Measurements from ENCODE around the gene PYROXD2.

Gene PYROXD2

GRCh38 chr10:98427011-98427515 lies 12.1 kb upstream of the PYROXD2 start:
- no peak overlapping the region for H3K4me3 ChIP-seq (ENCODE audit: low read length)

GRCh38 chr10:98425511-98426352 lies 10.8 kb upstream of the PYROXD2 start:
- no peak for TF ChIP-seq ZNF274 (IDR thresholded peaks at IDR 0.05; ENCODE audit: low read depth, low read length)

More at GRCh38 chr10:98427011-98427515, 12.1 kb upstream of the PYROXD2 start:
- TF ChIP-seq ZNF274 (IDR thresholded peaks at IDR 0.05; ENCODE audit: low read depth, low read length): no peak

GRCh38 chr10:98424295-98425254 lies 9.6 kb upstream of the PYROXD2 start:
- H3K4me3 ChIP-seq (ENCODE audit: low read length): no peak overlapping the region
- no peak for TF ChIP-seq ZNF274 (IDR thresholded peaks at IDR 0.05; ENCODE audit: low read depth, low read length)

More at GRCh38 chr10:98425511-98426352, 10.8 kb upstream of the PYROXD2 start:
- no peak overlapping the region for H3K4me3 ChIP-seq (ENCODE audit: low read length)

- TF ChIP-seq ZNF274 (IDR thresholded peaks at IDR 0.05; ENCODE audit: low read depth, low read length): no peak
- H3K4me3 ChIP-seq (ENCODE audit: low read length): no peak overlapping the region
These were observed 8.7 kb upstream of the PYROXD2 start for GRCh38 chr10:98423691-98424120.

GRCh38 chr10:98422182-98422581 lies 7.2 kb upstream of the PYROXD2 start:
- no peak for TF ChIP-seq ZNF274 (IDR thresholded peaks at IDR 0.05; ENCODE audit: low read depth, low read length)

GRCh38 chr10:98420786-98421185 lies 5.8 kb upstream of the PYROXD2 start:
- no peak for TF ChIP-seq ZNF274 (IDR thresholded peaks at IDR 0.05; ENCODE audit: low read depth, low read length)
- no peak overlapping the region for H3K4me3 ChIP-seq (ENCODE audit: low read length)

More at GRCh38 chr10:98422182-98422581, 7.2 kb upstream of the PYROXD2 start:
- no peak overlapping the region for H3K4me3 ChIP-seq (ENCODE audit: low read length)

DNA sequence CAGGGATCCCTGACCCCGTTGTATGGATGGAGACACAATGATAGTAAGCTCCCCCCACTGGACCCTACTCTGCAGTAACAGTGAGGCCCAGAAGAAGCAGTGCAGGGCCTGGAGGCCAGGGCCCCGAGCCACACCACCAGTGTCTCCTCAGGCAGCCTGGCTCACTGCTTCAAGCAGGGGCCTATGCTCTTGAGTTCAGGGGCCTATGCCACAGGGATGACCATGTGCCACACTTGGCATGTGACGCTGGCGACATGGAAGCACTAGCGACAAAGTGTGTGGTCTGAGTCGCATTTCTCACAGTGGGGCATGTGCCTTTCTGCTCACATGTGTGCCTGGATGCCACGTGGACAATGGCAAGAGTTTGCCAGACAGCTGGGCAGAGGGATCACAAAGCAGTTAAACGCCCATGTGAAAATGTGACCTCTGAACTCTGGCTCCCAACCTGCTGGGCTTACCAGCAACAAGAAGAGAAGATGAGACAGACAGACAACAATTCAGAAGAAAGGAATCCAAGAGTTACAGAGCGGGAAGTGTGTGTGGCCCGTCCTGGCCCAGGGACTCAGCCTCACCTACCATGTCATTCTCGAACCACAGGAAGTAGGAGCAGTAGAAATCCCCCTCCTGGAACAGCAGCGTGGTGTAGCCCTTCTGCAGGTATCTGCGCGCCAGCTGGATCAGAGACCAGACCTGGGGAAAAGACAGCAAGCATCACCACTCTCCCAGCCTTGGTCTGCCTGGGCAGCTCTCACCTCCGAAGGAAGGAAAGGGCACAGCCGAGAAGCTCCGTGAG lies 4.7 kb upstream of the PYROXD2 start:
- no peak overlapping the region for H3K4me3 ChIP-seq (ENCODE audit: low read length)
- no peak for TF ChIP-seq ZNF274 (IDR thresholded peaks at IDR 0.05; ENCODE audit: low read depth, low read length)

DNA sequence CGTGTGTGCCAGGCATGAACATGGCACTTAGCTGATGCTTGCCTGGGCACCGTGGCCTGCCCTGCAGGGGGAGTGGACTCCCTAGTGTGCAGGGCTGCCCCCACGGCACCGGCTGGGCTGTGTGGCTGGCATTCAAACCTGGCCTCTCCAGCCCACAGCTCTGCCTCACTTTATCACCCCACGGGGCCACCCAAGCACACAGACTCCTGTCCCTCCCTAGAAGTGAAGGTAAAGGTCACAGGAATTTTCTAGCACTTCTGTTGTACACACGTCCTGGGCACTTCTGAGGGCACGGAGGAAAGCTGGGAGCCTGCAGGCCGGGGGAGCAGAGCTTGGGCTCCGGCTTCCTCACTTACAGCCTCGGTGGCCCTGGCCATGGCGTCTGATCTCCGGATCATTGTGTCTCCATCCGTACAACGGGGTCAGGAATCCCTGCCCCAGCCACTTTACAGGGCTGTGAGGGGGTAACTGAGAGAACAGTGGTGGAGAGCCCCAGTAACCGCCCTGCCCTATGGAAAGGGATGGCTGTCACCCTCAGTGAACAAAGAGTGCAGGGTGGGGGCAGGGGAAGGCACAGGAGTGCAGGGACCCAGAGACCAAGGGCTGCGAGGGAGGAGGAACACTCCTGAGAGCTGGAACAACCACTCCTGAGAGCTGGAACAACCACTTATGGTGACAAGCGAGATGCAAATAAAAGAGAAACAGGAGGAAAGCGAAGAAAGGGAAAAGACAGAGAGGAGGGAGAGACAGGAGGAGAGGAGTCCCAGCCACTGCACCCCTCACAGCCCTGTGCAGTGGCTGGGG lies 3.9 kb upstream of the PYROXD2 start:
- no peak for TF ChIP-seq ZNF274 (IDR thresholded peaks at IDR 0.05; ENCODE audit: low read depth, low read length)

GRCh38 chr10:98417973-98418664 lies 3.1 kb upstream of the PYROXD2 start:
- no peak for TF ChIP-seq ZNF274 (IDR thresholded peaks at IDR 0.05; ENCODE audit: low read depth, low read length)
- H3K4me3 ChIP-seq (ENCODE audit: low read length): no peak overlapping the region

More for the DNA sequence above, 3.9 kb upstream of the PYROXD2 start:
- H3K4me3 ChIP-seq (ENCODE audit: low read length): no peak overlapping the region

DNA sequence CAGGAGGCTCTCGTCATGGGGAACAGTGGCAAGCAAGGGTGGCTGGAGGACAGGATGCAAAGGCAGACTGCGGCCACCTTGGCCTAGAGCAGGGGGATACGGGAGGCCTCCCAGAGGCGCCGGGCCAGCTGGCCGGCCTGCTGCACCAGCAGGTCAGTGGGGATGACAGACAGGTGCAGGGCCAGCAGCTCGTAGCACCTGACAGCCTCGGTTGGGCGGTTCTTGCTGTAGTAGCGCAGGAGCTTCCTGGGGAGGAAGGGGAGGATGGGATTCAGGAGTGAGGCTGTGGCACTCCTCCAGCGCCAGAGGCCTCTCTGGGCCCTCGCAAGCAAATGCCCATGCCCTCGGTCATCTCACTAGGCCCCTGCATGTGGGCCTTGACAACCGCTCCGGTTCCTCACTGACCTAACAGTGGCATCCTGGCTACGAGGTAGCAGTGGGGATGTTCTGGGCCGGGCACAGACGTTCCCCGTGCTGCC lies 2.5 kb upstream of the PYROXD2 start:
- TF ChIP-seq ZNF274 (IDR thresholded peaks at IDR 0.05; ENCODE audit: low read depth, low read length): no peak
- H3K4me3 ChIP-seq (ENCODE audit: low read length): no peak overlapping the region

- H3K4me3 ChIP-seq (ENCODE audit: low read length): no peak overlapping the region
- no peak for TF ChIP-seq ZNF274 (IDR thresholded peaks at IDR 0.05; ENCODE audit: low read depth, low read length)
These were observed 1.8 kb upstream of the PYROXD2 start for GRCh38 chr10:98416606-98417388.

Data from GM08714 (cell line).